GM20431 (cell line): ENCODE results near the gene PTGS1.
"Not testable (repeated sequence)": the region's sequence is repeated elsewhere in the genome, so short reads cannot be mapped to it uniquely, and the experiment has no call there.

ENCODE experiments used
- in situ Hi-C: fragments of 300-500 bp; cut with MseI, MboI; formaldehyde crosslinking; loops from one replicate; pipeline ENCODE4 v1.15.0; 2020; ENCODE audit warnings: low sequenced_read_pairs; ENCODE audit not compliant: unreplicated experiment

PTGS1 gene

DNA sequence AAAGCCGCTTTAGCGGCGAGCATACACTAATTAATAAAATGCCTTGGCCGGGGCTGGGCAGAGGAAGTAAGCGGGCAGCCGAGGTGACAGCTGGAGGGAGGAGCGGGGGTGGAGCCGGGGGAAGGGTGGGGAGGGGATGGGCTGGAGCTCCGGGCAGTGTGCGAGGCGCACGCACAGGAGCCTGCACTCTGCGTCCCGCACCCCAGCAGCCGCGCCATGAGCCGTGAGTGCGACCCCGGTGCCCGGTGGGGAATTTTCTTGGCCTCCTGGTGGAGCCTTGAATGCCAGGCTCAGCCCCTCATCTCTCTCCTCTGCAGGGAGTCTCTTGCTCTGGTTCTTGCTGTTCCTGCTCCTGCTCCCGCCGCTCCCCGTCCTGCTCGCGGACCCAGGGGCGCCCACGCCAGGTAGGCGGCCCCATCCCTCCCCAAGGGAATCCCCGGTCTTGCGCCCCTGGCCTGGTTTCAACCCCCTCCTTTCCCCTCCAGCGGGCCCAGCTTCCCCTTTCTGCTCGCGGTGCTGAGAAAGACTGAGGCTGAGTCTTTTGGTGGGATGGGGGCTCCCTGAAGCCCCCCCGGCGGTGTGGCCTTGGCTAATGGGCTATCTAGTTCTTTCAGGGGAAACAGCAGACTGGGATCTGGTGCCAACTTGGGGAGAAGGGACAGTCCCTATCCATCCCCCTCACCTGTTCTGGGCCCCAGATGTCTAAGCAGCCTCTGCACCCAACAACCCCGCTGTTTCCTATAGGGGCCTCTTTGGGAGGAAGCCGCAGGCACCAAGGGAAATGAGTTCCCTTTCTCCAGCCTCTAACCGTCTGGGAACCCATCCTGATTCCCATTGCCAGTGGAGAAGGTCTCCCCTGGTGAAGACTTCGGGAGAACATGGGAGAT is at the start of gene PTGS1:
PTGS1 (plus strand) TSS at position 156 of the 887 bp plus-strand sequence; CDS start at position 217, 61 bp downstream.
- in situ Hi-C loops, result no loop called here

DNA sequence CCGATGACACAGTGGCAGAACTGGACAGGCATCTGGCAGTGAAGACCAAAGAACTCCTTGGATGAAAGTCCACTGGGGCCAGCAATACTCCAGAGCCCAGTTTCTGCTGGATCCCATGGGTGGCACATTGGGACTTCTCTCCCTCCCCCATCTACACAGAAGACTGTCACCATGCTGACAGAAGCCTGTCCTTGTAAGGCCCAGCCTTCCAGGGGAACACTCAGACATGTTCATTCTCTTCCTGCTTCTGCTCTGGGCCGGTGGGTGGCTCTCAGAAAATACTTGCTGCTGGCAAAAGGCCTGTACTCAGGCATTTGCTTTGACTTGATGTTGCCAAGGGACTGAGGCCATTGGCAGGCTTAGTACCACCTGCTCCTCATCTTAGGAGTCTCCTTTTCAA is 48.3 kb upstream of the PTGS1 start:
- in situ Hi-C loops, result no loop called here

DNA sequence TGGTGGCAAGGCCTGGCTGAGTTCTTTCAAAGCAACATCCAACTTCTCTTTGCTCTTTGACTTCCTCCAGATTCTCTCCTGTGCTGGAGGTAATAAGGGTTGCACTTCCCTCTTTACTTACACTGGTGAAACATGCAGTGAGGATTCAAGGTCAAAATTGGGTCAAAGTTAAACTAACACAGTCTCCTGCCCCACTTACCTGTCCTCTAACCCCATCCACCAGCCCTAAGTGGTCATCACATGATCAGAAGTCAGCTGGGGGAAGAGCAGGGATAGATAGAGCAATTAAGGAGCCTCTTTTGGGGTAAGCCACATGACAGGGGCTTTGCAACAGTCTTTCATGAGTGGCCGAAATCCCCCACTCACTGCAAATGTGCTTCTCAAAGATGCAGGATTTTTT is 46.2 kb upstream of the PTGS1 start:
- in situ Hi-C loops, result not testable (repeated sequence)

GRCh38 chr9:122325124-122325523 is 45.7 kb upstream of the PTGS1 start:
- in situ Hi-C loops, result no loop called here

DNA sequence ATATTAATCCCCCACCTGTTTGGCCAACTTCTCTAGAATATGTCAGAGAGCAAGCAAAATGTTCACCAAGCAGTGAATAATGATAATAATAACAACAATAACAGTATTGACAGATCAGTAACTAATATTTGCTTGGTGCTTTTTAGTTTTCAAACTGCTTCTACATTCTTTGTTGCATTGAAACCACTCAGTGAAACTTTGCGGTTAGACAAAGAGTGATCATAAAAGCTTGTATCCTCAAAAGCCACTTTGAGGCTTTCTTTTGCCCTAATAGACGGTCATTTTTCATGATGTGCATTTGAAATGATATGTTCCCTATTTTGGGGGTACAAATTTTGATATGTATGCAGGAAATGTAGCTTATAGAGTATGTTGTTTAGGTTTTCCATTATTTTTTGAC is 43.6 kb upstream of the PTGS1 start:
- in situ Hi-C loops, result no loop called here

GRCh38 chr9:122329597-122329996 is 41.2 kb upstream of the PTGS1 start:
- in situ Hi-C loops, result no loop called here

- in situ Hi-C loops, result not testable (repeated sequence)
Measured at GRCh38 chr9:122330466-122330865, 40.4 kb upstream of the PTGS1 start.

DNA sequence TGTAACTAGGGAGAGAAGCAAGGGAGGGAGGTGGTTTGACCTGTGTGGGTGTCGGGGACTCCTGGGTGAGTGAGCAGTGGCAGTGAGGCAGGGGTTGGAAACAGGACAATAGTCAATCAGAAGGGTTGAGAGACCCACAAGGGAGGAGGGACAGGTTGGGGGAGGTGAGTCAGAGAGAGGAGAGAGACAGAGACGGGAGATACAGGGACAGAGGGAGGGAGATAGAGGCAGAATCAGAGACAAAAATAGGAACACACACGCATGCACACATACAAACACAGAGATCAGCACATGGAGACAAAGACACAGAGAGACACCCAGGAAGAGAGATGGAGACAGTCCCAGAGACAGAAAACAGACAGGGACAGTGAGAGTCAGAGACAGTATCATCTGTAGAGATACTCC is 39.3 kb upstream of the PTGS1 start:
- in situ Hi-C loops, result no loop called here

- in situ Hi-C loops, result no loop called here
Measured at GRCh38 chr9:122332083-122332482, 38.7 kb upstream of the PTGS1 start.

DNA sequence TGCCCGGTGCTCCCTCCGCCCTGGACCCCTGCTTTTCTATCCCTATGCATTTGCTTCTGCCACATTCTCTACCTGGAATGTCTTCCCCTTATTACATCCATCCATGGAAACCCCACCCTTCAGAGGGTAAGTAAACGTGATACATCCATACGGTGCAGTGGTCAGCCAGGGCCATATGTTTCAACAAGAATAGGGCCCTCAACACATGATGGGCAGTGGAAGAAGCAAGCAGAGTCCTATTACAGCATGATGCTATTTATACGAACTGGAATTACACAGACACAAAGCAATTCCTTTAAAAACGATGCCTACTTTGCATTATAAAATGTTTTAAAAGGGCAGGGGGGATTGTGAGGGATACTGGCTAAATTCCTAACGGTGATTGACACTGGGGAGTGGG is 38.2 kb upstream of the PTGS1 start:
- in situ Hi-C loops, result no loop called here

- in situ Hi-C loops, result no loop called here
Measured at GRCh38 chr9:122333169-122333808, 37.5 kb upstream of the PTGS1 start.

DNA sequence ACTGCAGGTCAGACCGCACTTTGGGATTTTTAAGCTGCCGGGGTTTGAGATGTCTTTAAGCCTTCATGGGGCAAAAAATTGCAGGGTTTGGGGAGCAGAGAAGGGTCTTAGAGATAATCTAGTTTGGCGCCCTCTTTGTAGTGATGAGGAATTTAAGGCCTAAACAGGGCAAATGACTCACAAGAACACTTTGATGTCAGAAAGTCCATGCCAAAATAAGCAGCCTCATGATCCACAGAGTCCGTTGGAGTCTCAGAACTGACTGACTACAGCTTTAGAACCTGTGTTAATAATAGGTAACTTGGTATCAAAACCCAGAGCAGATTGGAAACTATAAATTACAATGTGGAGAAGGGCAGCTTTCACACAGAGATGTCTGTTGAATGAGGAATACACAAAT is 35.9 kb upstream of the PTGS1 start:
- in situ Hi-C loops, result no loop called here

GRCh38 chr9:122336189-122336588 is 34.6 kb upstream of the PTGS1 start:
- in situ Hi-C loops, result no loop called here

DNA sequence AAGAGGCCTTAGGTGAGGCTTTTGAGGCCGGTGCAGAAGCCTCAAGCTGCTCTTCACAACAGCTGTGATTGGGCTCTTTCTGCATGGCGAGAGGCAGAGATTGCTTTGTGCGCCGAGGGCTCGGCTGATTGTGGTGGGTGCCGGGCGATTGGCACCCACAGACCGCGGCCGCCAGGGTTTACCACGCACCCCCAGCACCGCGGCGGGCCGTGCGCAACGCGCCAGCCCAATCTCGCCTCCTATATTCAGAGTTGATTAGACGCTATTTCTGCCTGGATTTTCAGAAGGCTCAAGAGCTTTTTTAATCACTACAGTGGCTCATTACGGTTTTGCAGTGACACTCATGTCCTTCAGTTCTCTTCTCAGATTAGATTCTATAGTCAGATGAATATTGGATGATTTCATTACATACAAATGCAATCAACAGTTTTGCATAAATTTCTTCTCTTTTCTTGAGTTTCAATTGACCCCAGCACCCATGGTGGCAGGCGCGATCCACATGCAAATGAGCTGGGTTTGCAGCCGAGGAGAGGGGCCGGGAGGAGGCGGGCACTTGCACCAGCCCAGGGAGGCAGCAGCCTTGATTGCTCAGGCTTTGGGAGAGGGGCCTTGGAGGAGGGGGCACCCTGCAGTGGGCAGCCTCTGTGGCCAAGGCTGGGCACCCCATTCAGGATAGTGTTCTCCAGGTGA is 33.8 kb upstream of the PTGS1 start:
- in situ Hi-C loops, result no loop called here

DNA sequence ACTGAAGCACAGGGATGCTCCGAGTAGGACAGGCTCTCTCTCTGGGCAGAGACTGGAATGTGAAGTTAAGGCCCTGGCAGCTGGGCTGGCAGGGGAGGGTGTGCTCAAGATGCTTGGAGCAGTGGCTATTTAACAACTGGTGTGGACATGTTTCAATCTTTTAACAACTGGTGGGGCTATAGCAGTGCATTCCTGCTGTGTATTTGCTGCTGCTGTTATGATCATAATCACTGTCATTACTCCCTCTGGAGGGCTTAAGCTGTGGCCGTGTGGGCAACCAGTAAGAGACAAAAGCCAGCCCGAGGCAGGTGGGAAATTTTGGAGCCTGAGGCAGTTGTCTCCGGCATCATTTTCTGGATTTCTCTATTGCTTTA is 33.3 kb upstream of the PTGS1 start:
- in situ Hi-C loops, result no loop called here

DNA sequence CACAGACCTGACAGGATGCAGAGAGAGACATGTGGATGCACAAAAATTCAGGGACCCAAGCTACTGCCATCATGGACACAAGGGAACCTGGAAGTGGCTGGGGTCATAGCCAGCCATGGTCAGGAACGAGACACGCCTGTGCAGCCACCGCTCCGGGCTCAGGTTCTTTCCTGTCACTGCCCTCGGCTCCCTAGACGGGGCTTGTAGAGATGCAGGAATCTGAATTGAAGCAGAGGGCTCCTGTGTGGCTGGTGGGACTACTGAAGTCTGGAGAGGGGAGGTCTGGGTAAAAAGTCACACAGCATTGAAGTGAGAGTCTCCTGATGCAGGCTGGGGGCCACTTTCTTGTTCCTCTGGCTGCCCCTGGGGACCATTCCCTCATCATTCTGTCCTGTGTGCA is 32.3 kb upstream of the PTGS1 start:
- in situ Hi-C loops, result no loop called here

GRCh38 chr9:122338994-122339393 is 31.8 kb upstream of the PTGS1 start:
- in situ Hi-C loops, result no loop called here

DNA sequence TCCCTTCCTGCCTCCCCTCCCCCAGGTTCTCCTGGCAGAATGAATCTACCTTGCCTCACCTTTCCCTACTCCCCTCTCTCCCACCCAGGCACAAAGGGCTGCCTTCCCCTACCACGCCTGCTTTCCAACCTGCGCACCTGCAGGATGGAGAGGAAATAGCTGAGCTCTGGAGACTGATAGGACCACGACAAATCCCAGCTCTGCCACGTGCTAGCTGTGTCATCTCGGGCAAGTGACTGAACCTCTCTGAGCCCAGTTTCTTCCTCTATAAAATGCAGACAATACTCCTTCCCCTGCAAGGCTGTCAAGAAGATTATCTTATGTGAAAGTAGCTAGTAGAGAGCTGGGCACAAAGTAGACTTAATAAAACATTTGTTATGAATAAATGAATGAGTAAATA is 31.2 kb upstream of the PTGS1 start:
- in situ Hi-C loops, result no loop called here

DNA sequence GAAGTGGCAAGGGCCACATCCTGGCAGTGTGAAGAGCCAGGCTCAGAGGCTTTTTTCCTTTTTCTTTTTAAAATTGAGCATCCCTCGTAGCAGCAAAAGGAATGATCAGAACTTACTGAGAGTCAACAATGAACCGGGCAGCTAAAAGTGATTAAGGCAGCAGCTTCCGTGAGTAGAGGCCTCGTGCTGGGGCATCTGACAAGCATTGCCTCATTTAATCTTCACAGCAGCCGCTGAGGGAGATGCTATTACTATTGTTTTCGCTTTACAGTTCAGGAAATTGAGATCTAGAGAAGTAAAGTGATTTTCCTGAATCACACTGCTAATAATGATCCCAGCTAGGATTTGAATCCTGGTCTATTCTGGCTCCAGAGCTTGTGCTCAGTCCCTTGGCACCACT is 30.7 kb upstream of the PTGS1 start:
- in situ Hi-C loops, result no loop called here

DNA sequence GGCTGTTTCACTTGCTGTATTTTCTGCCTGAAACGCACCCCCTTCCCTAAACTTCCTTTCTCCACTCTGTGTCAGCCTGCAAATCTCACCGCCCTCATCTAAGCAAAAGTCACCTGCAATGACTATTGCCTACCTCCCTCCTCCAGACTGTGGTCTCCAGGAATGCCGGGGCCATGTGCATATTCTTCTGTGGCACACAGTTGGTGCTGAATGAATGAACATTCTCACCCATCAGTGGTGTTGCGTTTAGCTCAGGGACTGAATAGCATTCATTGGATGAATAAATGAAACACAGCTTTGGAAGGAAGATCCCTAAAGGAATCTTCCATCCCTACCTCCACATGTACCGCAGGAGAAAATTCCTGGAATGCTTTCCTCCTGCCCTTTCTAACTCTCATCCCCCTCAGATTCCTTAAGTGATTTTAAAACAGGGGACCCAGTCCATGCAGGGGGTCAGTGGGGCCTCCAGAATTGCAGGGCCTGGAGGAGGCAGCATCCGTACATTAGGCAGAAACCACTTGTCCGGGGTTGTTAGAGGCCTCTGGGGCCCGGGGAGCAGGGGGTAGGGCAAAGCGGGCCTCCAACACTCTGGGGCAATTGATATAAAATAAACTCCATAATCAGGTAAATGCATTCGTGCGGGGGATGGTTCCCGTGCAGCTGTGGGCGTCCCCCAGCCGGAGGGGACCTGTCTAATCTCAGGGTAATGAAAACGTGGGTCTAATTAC is 28.3 kb upstream of the PTGS1 start:
- in situ Hi-C loops, result no loop called here
